OCI-M2 (cell line): ENCODE results near the gene PEMT.

ENCODE experiments used
- DNase-seq: peaks from one replicate; lab custom pipeline; 2025; ENCODE audit not compliant: unreplicated experiment; lab: John Stamatoyannopoulos, UW

The PEMT gene

GRCh38 chr17:17504341-17505140, 87.0 kb downstream of the PEMT start:
- DNase-seq: no peak

DNA sequence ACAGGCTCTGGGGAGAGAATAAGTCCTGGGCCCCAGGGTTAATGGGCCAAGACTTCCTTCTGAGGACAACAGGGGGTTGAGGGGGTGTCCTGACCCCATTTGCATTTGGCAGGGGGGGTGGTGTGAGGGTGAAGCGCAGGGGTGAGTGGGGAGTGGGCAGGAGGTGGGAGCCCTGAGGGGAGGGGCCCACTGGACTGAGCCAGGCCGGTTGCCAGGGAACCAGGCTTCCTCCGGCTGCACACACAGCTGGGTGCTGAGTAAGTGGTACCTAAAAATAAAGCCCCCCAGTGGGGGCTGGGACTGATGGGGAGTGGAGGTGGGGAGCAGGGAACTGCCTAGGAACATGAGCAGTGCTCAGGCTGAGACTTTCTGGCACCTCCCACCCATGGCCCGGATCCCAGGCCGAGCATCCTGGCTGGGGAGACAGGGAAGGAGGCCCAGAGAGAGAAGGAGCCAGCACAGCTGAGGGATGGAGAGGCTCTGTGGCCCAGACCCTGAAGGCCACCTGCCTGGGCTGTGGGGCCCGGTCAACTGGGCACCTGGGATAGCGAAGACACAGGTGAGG, 87.9 kb downstream of the PEMT start:
- no peak for DNase-seq

DNA sequence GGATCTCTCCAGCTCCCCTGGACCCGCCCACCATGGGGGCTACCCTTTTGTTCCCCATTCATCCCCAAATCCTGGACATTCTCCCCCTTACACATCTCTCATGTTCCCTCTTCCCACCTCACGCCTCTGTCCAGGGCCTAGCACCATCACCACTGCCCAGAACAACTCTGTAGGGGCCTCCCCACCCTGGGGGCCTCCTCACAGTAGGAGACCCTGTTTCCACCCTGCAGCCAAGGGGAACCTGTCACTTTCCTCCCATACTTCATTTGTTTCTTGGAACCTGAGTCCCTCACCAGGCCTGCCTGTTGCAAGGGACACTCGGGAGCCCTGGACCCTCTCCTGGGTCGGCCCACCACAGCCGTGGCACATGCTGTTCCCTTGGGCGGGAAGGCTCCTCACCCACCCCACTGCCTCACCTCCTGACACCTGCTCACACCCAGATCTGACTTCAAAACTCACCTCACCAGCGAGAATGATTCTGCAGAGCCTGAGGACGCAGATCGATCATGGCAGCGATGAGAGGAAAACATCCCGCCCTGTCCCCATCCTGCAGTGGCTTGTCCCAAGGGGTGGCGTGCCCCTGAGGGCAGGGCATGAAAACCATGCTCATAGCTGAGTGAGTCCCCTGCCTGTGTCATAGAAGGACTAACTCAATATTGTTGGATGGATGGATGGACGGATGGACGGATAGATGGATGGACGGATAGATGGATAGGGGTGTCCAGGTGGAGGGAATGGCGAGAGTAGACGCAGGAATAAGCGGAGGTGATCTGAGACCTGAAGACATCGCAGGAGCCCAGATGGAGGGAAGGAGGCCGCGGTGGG, 88.6 kb downstream of the PEMT start:
- no peak for DNase-seq

- DNase-seq: no peak
Observed at GRCh38 chr17:17500999-17501605, 90.4 kb downstream of the PEMT start.

- DNase-seq: no peak
Observed at GRCh38 chr17:17499402-17500145, 91.9 kb downstream of the PEMT start.

GRCh38 chr17:17498606-17499301, 92.8 kb downstream of the PEMT start:
- no peak for DNase-seq

DNA sequence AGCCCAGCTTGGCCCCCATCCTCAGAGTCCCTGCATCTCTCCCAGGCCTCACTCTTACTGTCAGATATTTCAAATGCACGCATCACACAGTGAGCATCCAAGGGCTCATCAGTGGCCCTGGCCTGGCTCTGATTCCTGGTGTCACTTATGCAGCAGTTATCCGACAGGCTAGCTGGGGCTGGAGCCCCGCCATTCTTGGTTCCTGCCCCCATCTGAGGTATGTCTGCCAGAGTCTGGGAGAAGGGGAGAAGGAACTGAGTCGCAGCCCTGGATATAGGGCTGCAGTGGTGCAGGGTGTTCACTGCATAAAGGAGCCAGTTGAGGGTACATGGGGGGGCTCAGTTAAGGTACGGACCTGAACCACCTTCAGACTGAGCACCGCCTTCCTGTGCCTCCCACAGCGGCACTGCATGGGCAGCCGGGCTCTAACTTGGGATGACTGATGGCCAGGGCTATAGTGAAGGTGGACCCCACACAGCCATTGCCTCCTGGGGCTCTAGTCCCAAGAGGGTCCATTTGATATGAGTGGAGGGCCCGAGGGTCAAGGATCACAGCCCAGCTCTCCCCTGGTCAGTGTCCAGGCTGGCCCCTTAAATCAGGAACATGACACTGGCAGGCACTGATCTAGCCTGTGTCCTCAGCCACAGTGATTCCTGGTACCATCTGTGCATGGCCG, 93.5 kb downstream of the PEMT start:
- no peak for DNase-seq

- no peak for DNase-seq
Observed at GRCh38 chr17:17497065-17497844, 94.3 kb downstream of the PEMT start.

DNA sequence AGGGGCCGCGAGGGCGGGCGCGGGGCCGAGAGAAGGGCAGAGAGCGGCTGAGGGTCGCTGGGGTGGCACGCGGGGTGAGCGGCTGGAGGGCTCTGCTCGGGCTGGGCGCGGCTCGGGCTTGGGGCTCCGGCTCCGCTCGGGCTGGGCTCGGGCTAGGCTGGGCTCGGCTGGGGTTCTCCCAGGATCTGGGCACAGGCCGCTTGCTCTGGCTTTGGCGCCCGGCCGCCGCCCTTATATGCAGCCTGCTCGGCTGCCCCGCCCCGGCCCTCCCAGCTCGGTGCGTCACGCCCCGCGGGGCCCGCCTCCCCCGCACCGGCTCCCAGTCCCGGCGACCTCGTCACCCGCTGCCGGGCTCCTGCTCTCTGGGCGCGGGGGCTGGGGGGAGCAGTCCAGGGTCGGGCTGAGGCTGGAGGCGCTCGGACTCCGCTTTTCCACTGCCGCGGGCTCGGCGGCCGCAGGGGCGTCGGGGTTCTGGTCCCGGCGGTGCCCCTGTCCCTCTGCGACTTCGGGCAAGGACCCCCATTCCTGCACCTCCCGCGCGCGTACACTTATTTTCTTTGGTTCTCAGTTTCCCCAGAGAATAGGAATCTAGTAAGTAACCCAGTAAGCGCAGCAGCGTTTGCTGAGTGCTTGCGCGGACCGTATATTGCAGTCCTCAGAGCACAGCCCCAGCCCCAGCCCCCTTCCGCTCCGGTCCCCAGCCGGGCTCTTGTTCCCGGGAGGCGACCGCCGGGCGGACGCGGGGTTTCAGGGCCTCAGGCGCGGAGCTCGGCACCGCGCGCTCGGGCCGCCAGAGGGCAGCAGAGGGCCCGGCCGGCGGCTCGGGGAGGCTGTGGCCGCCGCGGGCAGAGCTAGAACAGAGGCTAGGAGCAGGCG, 95.1 kb downstream of the PEMT start, which contains the start of gene RASD1:
RASD1 (minus strand) TSS at position 207 of the 876 bp plus-strand sequence. CDS start 214 bp downstream, outside the sequence.
- no peak for DNase-seq

GRCh38 chr17:17495536-17496188, 95.8 kb downstream of the PEMT start:
- DNase-seq: no peak

- DNase-seq: no peak
Observed at GRCh38 chr17:17494870-17495535, 96.5 kb downstream of the PEMT start.

DNA sequence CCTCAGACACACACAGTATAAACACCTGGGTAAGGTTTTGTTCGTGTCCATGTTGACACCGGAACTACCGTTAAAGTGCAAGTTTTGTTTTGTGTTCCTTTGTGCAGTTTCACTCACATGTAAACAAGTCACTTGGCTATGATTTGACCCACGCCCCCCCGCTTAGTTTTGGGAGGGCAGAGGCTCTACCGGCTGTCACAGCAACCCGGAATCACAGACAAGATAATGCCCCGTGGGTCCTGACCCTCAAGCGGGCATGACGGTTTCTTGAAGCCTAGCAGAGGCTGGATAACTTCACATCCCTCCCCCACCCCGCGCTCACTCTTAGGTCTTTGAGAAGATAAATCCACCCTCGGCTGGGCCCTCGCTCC, 97.0 kb downstream of the PEMT start:
- no peak for DNase-seq

- DNase-seq: no peak
Observed at GRCh38 chr17:17493986-17494466, 97.5 kb downstream of the PEMT start.

DNA sequence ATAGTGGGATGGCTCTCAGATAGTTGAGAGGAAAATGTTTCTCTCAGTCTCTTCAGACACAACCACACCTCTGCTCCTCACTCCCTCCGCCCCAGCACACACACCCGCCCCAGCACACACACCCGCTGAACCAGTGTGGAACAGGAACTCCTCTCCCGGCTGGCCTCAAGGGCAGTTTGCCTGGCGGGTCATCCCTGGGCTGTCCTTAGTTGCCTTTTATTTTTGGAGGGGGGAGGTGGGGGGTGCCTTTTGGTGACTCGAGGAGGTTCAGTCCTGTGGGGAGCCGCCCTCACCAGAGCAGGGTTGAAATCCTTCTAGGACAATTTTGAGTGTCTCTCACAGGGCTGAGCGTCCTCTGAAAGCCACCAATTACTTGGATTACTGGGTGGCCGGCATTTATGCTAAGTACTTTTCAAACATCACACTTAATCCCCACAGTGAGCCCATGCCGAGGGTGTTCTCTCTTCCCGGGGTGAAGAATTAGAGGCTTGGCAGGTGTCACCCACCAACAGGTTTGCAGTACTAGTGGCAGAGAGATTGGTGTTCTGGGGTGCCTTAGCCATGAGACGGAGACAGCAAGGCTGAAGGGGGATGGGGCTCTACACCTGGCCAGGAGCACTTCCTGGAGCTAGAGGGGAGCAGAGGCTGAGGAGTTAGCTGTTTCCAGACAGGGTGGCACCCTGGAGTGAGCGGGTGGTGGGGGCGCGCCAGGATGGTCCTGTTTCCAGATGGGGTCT, 98.1 kb downstream of the PEMT start:
- DNase-seq: no peak

- DNase-seq: no peak
Observed at GRCh38 chr17:17492571-17492970, 98.9 kb downstream of the PEMT start.

DNA sequence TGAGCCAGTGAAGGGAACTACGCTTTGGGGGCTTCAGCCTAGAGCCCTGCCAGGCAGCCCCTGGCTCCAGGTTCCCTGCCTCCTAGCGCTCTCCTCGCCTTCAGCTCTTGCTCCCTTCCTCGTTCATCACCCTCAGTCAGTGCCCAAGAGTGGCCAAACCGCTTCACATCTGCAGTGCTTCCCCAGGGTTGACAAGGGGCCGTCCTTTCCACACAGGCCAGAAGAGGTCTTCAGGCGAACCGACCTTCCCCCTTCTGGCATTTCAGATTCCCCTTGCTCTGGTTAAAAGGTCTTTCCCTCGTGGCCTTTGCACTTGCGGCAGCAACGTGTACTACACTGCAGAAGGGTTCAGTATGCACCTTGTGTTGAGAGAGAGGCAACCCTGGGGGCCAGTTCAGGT, 99.4 kb downstream of the PEMT start:
- DNase-seq: no peak
